ENCODE measurements around the gene FOXP1. TPM values are rescaled to one million over a fixed set of nuclear protein-coding genes. Genes with fewer than 3 reads are reported as not detected.

FOXP1 gene
- total RNA-seq, 1 donor from 2014 or later, result 113 TPM

DNA sequence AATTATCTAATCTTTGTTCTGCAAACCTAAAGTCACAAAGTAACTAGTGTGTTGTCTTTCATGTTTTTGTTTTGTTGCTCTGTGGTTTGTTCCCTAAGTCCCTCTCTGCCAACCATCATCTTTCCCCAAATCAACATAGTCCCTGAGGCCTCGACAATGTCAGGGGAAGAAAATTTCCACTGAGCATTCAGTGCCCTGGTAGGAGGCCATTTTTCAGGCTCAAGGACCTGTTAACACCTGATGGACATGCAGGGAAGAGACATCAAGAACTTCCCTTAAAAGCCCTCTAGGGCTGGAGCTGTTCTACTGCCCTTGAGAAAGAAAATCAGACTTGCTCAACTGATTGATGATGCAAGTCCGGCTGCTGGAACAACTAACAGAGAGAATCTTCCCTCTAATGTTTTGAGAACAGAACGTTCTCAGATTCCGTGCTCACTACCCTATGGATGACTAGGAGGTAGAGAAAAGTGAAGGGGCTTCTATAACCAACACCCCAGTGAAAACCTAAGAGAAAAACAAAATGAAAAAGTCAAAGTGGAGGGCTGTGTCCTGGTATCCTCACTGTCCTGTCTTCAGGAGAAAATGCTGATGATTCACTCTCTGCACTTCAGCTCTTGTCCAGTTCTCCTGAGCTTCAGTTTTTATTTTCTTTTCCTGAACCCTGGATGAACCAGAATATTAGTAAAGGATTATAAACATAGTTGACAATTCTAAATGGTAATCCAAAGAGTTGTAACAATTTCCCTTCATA, 373.1 kb downstream of the FOXP1 start:
- no peaks in the 10 kb centered on the region for H3K9me3 Mint-ChIP-seq
- H3K36me3 Mint-ChIP-seq, result peaks cover 4% of the 10 kb centered on the region
- peaks cover 39% of the 10 kb centered on the region for H3K4me1 Mint-ChIP-seq (ENCODE audit: unreplicated experiment)
- TF ChIP-seq, protein P1, sequence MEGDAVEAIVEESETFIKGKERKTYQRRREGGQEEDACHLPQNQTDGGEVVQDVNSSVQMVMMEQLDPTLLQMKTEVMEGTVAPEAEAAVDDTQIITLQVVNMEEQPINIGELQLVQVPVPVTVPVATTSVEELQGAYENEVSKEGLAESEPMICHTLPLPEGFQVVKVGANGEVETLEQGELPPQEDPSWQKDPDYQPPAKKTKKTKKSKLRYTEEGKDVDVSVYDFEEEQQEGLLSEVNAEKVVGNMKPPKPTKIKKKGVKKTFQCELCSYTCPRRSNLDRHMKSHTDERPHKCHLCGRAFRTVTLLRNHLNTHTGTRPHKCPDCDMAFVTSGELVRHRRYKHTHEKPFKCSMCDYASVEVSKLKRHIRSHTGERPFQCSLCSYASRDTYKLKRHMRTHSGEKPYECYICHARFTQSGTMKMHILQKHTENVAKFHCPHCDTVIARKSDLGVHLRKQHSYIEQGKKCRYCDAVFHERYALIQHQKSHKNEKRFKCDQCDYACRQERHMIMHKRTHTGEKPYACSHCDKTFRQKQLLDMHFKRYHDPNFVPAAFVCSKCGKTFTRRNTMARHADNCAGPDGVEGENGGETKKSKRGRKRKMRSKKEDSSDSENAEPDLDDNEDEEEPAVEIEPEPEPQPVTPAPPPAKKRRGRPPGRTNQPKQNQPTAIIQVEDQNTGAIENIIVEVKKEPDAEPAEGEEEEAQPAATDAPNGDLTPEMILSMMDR (conservative IDR thresholded peaks at IDR 0.05), result no peak
- H3K27me3 Mint-ChIP-seq, result no peaks in the 10 kb centered on the region
- H3K27ac Mint-ChIP-seq, result peak overlapping the region; percentile 77
- DNase-seq (ENCODE audit: extremely low spot score, unreplicated experiment), result no peak
- H3K4me3 Mint-ChIP-seq, result peak overlapping the region; percentile 24

DNA sequence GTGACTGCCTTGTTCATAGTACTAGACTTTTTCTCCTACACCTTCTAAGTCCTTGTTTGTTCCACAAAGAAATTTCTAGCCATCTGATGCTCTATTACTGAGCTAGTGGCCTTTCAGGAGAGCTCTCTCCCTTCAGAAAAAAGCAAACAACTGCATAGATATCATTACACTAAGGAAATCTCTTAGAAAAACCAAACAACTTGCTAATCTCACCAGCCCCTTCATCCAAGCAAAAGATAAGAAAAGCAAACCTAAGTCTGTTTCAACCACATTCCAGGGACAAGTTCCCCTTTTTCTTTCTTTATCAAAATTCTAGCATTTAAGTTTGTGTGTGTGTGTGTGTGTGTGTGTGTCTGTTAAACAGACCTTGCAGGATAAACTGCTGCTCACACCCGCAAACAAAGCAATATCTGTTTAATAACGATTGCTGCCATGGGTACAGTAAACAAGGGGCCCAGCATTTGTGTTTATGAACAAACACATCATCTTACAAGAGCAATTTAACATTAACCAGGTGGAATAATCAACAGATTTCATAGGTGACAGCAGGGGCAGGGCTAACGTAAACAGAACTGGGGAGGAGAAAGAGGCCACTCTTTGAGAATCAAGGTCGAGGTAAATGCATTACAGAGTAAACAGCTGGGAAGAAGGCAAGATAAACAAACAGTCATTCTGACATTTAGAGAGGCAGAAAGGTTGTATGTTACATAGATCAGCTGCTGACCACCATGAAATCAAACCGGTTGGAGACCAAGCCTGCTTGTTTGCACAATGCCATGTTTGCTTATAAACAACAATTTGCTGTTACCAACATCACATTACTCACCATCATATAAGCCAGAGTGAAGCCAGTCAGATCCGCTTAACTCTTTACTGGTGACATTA, 375.1 kb downstream of the FOXP1 start:
- H3K4me1 Mint-ChIP-seq (ENCODE audit: unreplicated experiment), result peaks cover 53% of the 10 kb centered on the region
- DNase-seq (ENCODE audit: extremely low spot score, unreplicated experiment), result no peak

DNA sequence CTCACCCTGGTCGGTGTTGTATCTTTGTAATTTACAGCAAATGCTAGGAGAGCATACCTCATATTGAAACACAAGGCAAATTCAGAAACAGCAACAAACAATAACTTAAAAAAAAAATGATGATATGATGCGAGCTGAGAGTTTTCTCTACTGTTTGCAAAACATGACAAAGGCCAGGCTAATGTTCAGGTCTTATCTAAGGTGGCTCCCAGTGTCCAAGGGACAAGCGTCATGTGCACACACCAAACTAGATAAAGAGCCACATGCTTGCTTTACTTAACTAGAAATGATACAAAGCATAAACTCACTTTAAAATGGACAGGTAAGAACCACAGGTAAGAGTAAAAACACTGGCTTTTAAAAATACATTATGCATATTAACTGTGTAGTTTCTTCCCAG, 375.9 kb downstream of the FOXP1 start:
- Mint-ChIP-seq H3K27ac (peak overlapping the region; percentile 82), H3K9me3 (peaks cover 8% of the 10 kb centered on the region), H3K4me1 (ENCODE audit: unreplicated experiment) (peaks cover 59% of the 10 kb centered on the region), H3K27me3 (no peaks in the 10 kb centered on the region), H3K36me3 (no peaks in the 10 kb centered on the region), H3K4me3 (peak overlapping the region; percentile 58)
- DNase-seq (ENCODE audit: extremely low spot score, unreplicated experiment), result no peak
- TF ChIP-seq, protein P1 (conservative IDR thresholded peaks at IDR 0.05), result no peak

More for the DNA sequence above, 375.1 kb downstream of the FOXP1 start:
- Mint-ChIP-seq H3K9me3 (peaks cover 8% of the 10 kb centered on the region), H3K27me3 (no peaks in the 10 kb centered on the region), H3K36me3 (no peaks in the 10 kb centered on the region), H3K4me3 (peak overlapping the region; percentile 58), H3K27ac (peak overlapping the region; percentile 82)
- TF ChIP-seq, protein P1 (conservative IDR thresholded peaks at IDR 0.05), result no peak

DNA sequence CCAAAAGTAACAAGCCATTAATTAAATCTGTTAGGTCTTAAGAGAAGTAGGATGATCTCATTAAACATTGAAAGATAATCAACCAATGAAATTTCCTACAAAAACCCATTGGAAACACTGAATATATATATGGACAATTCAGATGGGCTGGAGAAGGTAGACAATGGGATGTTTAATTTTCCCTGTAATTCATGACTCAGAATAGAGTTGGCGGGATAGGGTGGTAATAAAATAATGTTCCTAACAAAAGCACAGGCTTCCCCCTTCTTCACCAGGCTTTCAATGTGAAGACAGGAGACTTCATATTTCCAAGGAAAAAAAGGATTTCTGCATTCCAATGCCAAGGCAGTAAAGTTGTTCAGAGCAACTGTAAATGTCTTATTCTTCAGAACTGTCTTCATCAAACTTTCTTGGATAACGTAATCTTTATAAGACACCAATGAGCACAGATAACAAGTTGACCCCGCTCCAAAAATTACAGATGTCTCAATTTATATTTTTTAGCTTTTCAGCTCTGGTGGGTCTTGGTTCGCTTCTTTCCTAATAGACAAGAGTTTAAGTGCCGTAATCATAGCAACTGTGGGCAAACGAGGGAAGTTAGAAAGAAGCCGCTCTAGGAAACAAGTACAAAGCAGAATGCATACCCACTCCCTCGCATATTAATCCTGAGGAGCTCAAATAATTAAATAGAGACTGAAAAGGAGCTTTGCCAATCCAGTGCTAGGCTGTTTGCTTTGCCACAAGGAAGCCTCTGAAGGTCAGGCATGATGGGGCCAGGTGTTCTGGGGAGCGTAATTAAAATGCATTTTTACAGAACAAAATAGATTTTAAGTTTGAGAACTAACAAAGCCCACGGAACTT, 377.0 kb downstream of the FOXP1 start:
- Mint-ChIP-seq H3K4me1 (ENCODE audit: unreplicated experiment) (peaks cover 69% of the 10 kb centered on the region), H3K9me3 (peaks cover 8% of the 10 kb centered on the region), H3K4me3 (no peak overlapping the region), H3K27me3 (no peaks in the 10 kb centered on the region), H3K36me3 (no peaks in the 10 kb centered on the region), H3K27ac (no peak overlapping the region)
- no peak for DNase-seq (ENCODE audit: extremely low spot score, unreplicated experiment)
- TF ChIP-seq, protein P1 (conservative IDR thresholded peaks at IDR 0.05), result no peak

Data from type B pancreatic cell (in vitro differentiated cells).